Diencephalon (tissue), 1 donor: ENCODE results near the gene UGT2A2. TPM values are rescaled to one million over a fixed set of nuclear protein-coding genes. Genes with fewer than 3 reads are reported as not detected.

Experiments
- small RNA-seq: library from RNA; depleted of rRNA; stranded (forward); fragments of <200 nt; gene quantifications from one replicate; pipeline ENCODE3, GENCODE V24; 2014
- total RNA-seq: library from RNA; depleted of rRNA; stranded (reverse); fragments of >200 nt; gene quantifications from one replicate; pipeline ENCODE4 v1.2.3, GENCODE V29; 2014

UGT2A2 gene
- total RNA-seq, result not detected

DNA sequence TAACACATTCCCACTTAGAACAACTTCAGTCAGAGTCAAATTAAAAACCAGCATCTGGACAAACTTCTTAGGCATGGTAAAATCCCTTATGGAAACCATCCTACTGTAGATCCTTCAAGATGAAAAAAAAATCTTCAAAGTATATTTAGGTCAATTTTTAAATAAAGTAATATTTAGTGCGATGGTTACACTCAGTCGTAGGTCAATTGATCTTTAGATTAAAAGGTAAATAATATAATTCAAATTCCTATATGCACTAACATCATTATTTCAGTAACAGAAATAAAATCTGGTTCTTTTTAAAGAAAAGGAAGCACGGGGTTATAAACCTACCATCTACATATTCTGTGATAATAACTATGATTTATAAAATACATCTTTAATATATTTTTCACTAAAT lies at the start of gene UGT2A2:
Gene UGT2A2 (minus strand): TSS at position 101 of the 400 bp plus-strand sequence. CDS start 2 bp downstream, at position 99.

DNA sequence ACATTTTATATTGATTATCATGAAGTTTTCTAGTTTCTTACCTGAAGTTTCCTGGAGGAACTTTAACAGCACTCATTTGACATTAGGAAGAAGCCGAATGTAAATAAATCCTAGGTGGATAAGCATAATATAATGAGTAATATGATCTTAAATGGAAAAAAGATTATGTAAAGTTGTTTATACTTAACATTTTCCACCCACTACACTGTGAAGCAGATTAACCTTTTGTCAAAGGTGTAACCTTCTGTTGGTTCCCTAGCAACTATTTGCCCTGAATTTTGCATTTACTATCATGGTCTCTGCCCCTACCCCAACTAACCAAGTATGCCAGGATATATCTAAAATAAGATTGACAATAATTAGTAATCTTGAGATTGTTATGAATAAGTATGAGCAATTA lies 13.7 kb upstream of the UGT2A2 start, which contains the start of gene UGT2A1:
Gene UGT2A1 (minus strand): TSS at position 101 of the 400 bp plus-strand sequence. CDS start 5,603 bp downstream, outside the sequence.

Small RNA genes lying within 50 kb of the gene (small RNA-seq; reads per million reads assigned to genes)
- not detected for gene UGT2A2

Other genes starting within 250 kb of the UGT2A2 start
- not detected for gene UGT2B4, start 143.7 kb downstream of the UGT2A2 start, total RNA-seq
- gene UGT2A1, start 13.6 kb upstream of the UGT2A2 start, total RNA-seq, result not detected
- gene SULT1B1, start 121.0 kb upstream of the UGT2A2 start, total RNA-seq, result 0.69 TPM
- 12.7 TPM for gene SULT1E1, start 220.5 kb upstream of the UGT2A2 start, total RNA-seq